Gastroesophageal sphincter (tissue), 4 donors: ENCODE data around the gene ZNRF3. TPM values are rescaled to one million over a fixed set of nuclear protein-coding genes. Genes with fewer than 3 reads are reported as not detected.

Experiments
- ATAC-seq: fragments of 150-250 bp; one replicate; pipeline ENCODE4 v1.9.1; 2016; ENCODE audit warnings: mild to moderate bottlenecking, moderate library complexity
- H3K27ac ChIP-seq, 4 donors: fragments of 200-600 bp; sonication (generic) in 3 of 4; 1 replicate in 3 of 4; 2 replicates in 1 of 4; pipeline ENCODE4 v1.5.1; 2016 to 2019
- H3K27me3 ChIP-seq: fragments of 200-600 bp; sonication (generic); one replicate; pipeline ENCODE4 v1.5.1; 2019
- H3K36me3 ChIP-seq, 2 donors: fragments of 200-600 bp; sonication (generic); one replicate each; pipeline ENCODE4 v1.5.1; 2019; ENCODE audit warnings: control low read depth in 1 of 2
- H3K4me1 ChIP-seq, 3 donors: fragments of 200-600 bp; sonication (generic); 1 replicate in 2 of 3; 2 replicates in 1 of 3; pipeline ENCODE4 v1.5.1; 2016 to 2019; ENCODE audit warnings: control low read depth in 2 of 3
- H3K4me3 ChIP-seq, 2 donors: fragments of 200-600 bp; sonication (generic); one replicate each; pipeline ENCODE4 v1.5.1; 2019; ENCODE audit warnings: mild to moderate bottlenecking in 1 of 2, moderate library complexity in 1 of 2
- H3K9me3 ChIP-seq, 3 donors: fragments of 200-600 bp; sonication (generic); one replicate each; pipeline ENCODE4 v1.5.1; 2017 to 2019; ENCODE audit warnings: control low read depth in 2 of 3
- EP300 ChIP-seq: sonication (generic); formaldehyde crosslinking; IDR thresholded peaks from one replicate; pipeline ENCODE4 v1.6.1; 2017; ENCODE audit warnings: antibody characterized with exemption, mild to moderate bottlenecking
- POLR2A ChIP-seq, 2 donors: fragments of 450-650 bp; IDR thresholded peaks; one replicate each; pipeline ENCODE4 v1.6.1; 2017; ENCODE audit warnings: antibody characterized with exemption in 2 of 2, mild to moderate bottlenecking in 2 of 2, moderate library complexity in 1 of 2
- POLR2AphosphoS5 ChIP-seq: sonication (generic); formaldehyde crosslinking; IDR thresholded peaks from one replicate; pipeline ENCODE4 v1.6.1; 2017; ENCODE audit warnings: antibody characterized with exemption
- WGBS, 2 donors: methylation state at CpG; one replicate each; pipeline ENCODE4 v1.1.5; 2018; ENCODE audit warnings: low coverage in 1 of 2; 5-methylcytosine and 5-hydroxymethylcytosine counted together
- total RNA-seq, 4 donors: library from RNA; depleted of rRNA; stranded (reverse); fragments of >200 nt; gene quantifications; one replicate each; pipeline ENCODE4 v1.1.0, GENCODE V29; 2016
- TF ChIP-seq, protein P1 (sequence below), 4 experiments: fragments of 200-600 bp in 2 of 4; fragments of 450-650 bp in 2 of 4; sonication (generic) in 1 of 4; IDR thresholded peaks; one replicate each; pipeline ENCODE4 v1.5.1; 2017 to 2019; ENCODE audit warnings: antibody characterized with exemption in 4 of 4, mild to moderate bottlenecking in 2 of 4, moderate library complexity in 2 of 4

ZNRF3 gene
- total RNA-seq, 4 donors from 2014 or later = 14.8 to 27.7 (median 19.8) TPM

DNA sequence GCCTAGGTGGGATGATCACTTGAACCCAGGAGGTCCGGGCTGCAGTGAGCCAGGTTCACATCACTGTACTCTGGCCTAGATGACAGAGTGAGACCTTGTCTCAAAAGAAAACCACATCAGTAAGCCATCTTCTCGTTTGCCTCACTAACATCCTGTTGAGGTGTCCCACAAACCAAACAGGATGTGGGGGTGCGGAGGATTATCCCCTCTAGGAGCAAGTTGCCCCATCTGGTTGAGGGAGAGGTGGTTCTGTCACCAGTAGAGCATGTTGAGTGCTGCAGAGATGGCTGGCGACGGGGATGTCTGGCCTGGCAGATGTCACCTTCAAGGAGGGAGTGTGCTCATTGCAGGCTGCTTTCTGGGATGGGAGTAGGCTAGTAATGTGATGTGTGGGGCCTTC is 72.4 kb downstream of the ZNRF3 start:
- Histone ChIP-seq H3K4me3 (no peak overlapping the region), H3K4me1 (peaks cover 2 to 74% (median 14%) of the 10 kb centered on the region in 3 donors), H3K27ac (no peak overlapping the region), H3K27me3 (no peaks in the 10 kb centered on the region), H3K9me3 (no peaks in the 10 kb centered on the region), H3K36me3 (no peaks in the 10 kb centered on the region)
- no peak for ATAC-seq
- 90 to 100% methylated on average over 2 of the region's 5 CpGs for WGBS, 2 donors
- TF ChIP-seq, protein P1, sequence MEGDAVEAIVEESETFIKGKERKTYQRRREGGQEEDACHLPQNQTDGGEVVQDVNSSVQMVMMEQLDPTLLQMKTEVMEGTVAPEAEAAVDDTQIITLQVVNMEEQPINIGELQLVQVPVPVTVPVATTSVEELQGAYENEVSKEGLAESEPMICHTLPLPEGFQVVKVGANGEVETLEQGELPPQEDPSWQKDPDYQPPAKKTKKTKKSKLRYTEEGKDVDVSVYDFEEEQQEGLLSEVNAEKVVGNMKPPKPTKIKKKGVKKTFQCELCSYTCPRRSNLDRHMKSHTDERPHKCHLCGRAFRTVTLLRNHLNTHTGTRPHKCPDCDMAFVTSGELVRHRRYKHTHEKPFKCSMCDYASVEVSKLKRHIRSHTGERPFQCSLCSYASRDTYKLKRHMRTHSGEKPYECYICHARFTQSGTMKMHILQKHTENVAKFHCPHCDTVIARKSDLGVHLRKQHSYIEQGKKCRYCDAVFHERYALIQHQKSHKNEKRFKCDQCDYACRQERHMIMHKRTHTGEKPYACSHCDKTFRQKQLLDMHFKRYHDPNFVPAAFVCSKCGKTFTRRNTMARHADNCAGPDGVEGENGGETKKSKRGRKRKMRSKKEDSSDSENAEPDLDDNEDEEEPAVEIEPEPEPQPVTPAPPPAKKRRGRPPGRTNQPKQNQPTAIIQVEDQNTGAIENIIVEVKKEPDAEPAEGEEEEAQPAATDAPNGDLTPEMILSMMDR (IDR thresholded peaks at IDR 0.05) = no peak
- TF ChIP-seq POLR2AphosphoS5 = no peak
- TF ChIP-seq EP300 = no peak
- no peak for TF ChIP-seq POLR2A (IDR thresholded peaks at IDR 0.05)

DNA sequence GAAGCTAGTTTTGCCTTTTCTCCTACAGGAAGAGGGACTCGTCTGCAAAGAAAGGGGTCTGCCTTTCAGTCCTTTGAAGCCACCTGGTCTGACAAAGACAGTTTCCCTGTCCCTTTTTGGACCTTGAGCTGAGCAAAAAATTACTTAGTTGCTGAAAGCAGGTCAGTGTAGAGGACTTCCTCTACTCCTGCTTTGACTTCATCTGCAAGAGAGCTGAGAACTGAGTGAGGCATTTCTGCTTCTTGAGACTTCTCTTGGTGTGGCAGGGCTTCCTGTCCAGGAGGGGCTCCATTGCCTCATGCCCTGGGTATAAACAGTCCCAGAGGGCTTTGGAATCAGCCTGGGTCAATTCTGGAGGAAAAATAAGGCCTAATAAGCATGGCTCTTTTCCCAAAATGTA is 73.1 kb downstream of the ZNRF3 start:
- 71% methylated on average over 1 of the region's 1 CpG; no CpG with 5 or more reads in 1 of the 2 donors for WGBS, 2 donors
- no peaks in the 10 kb centered on the region for H3K9me3 ChIP-seq

DNA sequence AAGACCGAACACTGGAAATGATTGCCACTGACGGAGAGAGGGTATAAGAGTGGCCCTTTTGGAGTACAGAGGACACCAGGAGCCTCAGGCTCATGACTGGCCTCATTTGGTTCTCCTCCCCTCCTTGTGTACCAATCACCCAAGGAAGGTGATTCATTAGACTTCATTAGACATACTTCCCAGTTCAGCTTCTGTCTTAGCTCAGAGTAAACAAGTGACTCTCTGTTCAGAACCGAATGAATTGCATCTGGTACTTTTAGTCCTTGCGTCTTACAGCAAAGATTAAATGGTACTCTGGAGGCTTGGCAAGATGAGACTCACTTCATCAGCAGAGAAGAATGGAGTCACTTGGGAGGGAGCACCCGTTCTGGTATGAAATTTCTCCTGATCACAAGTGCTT is 75.2 kb downstream of the ZNRF3 start:
- Histone ChIP-seq H3K4me1 (peaks cover 0 to 46% (median 6%) of the 10 kb centered on the region in 3 donors), H3K9me3 (no peaks in the 10 kb centered on the region), H3K27me3 (no peaks in the 10 kb centered on the region), H3K4me3 (no peak overlapping the region), H3K36me3 (no peaks in the 10 kb centered on the region), H3K27ac (peak overlapping the region in 3 of 4 donors; percentile 53 to 61 (median 55))
- 6 to 60% methylated on average over 3 to 5 of the region's 5 CpGs for WGBS, 2 donors
- TF ChIP-seq POLR2A (IDR thresholded peaks at IDR 0.05) (no peak), POLR2AphosphoS5 (peak; percentile 87), EP300 (no peak)
- TF ChIP-seq, protein P1 (IDR thresholded peaks at IDR 0.05) = no peak
- ATAC-seq = peak; percentile 86

More for the DNA sequence above, 73.1 kb downstream of the ZNRF3 start:
- TF ChIP-seq POLR2AphosphoS5 = no peak
- no peak for TF ChIP-seq POLR2A (IDR thresholded peaks at IDR 0.05)
- TF ChIP-seq, protein P1 (IDR thresholded peaks at IDR 0.05) = no peak
- TF ChIP-seq EP300 = no peak
- no peak for ATAC-seq
- no peaks in the 10 kb centered on the region for H3K27me3 ChIP-seq
- H3K27ac ChIP-seq = no peak overlapping the region
- H3K4me1 ChIP-seq = peaks cover 2 to 67% (median 12%) of the 10 kb centered on the region in 3 donors
- no peak overlapping the region for H3K4me3 ChIP-seq
- H3K36me3 ChIP-seq = no peaks in the 10 kb centered on the region

DNA sequence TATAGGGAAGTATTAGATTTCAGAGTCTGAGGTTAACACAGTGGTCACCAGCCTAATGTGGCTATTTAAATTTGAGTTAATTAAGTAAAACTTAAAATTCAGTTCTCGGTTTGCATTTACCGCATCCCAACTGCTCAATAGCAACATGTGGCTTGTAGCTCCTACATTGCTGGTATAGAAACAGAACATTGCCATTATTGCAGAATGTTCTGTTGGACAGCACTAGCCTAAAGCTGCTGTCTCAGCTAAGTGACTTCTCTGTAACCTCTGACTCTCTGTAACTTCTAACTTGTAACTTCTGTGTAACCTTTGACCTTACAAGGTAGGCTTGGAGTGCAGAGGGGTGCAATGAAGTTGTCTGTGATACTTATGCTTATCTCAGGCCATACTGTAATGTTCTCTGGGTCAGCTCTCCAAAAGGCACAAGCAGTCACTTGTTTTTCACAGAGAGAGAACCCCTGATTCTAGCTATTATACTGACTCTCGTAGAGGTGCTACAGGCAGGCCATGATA is 78.7 kb downstream of the ZNRF3 start:
- no peak overlapping the region for H3K4me3 ChIP-seq
- H3K27ac ChIP-seq = no peak overlapping the region
- H3K27me3 ChIP-seq = no peaks in the 10 kb centered on the region
- peaks cover 0 to 22% (median 6%) of the 10 kb centered on the region in 3 donors for H3K4me1 ChIP-seq
- WGBS, 2 donors = 92 to 100% methylated on average over 1 to 3 of the region's 3 CpGs
- no peaks in the 10 kb centered on the region for H3K36me3 ChIP-seq
- TF ChIP-seq POLR2AphosphoS5 (no peak), POLR2A (IDR thresholded peaks at IDR 0.05) (no peak), EP300 (no peak)
- TF ChIP-seq, protein P1 (IDR thresholded peaks at IDR 0.05) = no peak
- ATAC-seq = no peak
- H3K9me3 ChIP-seq = no peaks in the 10 kb centered on the region

DNA sequence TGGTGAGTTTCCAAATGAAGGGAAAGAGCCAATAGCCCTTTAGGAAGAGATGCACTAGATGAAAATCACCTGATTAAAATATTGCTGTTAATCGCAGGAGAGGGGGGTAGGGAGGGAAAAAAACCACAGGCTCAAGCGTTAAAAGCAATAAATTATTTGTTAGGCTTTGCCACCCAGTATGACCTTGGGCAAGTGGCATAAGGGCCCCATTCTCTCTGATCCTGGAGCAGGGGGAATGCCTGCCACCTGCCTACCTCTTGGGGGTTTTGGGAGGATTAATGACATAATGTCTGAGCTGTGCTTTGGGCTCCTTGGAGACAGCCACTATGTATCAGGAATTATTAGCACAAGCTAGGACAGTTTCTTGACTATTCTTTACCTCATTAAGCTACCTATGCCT is 80.0 kb downstream of the ZNRF3 start:
- Histone ChIP-seq H3K4me3 (no peak overlapping the region), H3K9me3 (no peaks in the 10 kb centered on the region), H3K27me3 (no peaks in the 10 kb centered on the region), H3K4me1 (peaks cover 0 to 11% (median 2%) of the 10 kb centered on the region in 3 donors), H3K27ac (no peak overlapping the region), H3K36me3 (no peaks in the 10 kb centered on the region)
- 73 to 100% methylated on average over 1 to 2 of the region's 2 CpGs for WGBS, 2 donors
- ATAC-seq = no peak
- no peak for TF ChIP-seq EP300
